ENCODE results near the gene IGFBP5.

The IGFBP5 gene

DNA sequence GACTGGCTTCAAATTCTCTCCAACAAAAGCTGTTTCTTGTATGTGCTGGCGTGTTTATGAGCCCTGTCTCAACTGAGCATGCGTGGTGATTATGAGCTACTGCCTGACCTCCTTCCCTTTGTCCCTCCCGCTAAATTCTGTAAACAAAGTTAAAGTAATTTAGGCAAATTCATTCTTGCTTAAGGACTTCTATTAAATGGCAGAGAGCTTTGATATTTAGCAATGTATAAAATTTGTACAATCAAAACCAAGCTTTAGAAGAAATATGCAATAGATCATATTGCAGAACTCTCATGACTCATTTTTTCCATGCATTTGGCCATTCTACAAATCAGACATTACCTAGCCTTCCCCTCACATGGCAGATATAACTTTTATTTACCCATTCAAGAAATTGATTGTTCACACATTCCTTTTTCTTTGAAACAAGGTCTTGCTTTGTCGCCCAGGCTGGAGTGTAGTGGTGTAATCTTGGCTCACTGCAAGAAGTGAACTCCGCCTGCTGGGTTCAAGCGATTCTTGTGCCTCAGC is 43.9 kb downstream of the IGFBP5 start:
- H3K4me1 ChIP-seq (ENCODE audit: control insufficient read depth, low read length): no peaks in the 10 kb centered on the region
- peaks cover 7% of the 10 kb centered on the region; the same call in 1 of the 2 replicates for H3K27me3 ChIP-seq (ENCODE audit: control insufficient read depth, low read length)
- H3F3A ChIP-seq (ENCODE audit: control insufficient read depth, insufficient read depth): no peaks in the 10 kb centered on the region
- TF ChIP-seq, protein P1, sequence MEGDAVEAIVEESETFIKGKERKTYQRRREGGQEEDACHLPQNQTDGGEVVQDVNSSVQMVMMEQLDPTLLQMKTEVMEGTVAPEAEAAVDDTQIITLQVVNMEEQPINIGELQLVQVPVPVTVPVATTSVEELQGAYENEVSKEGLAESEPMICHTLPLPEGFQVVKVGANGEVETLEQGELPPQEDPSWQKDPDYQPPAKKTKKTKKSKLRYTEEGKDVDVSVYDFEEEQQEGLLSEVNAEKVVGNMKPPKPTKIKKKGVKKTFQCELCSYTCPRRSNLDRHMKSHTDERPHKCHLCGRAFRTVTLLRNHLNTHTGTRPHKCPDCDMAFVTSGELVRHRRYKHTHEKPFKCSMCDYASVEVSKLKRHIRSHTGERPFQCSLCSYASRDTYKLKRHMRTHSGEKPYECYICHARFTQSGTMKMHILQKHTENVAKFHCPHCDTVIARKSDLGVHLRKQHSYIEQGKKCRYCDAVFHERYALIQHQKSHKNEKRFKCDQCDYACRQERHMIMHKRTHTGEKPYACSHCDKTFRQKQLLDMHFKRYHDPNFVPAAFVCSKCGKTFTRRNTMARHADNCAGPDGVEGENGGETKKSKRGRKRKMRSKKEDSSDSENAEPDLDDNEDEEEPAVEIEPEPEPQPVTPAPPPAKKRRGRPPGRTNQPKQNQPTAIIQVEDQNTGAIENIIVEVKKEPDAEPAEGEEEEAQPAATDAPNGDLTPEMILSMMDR (IDR thresholded peaks at IDR 0.05; ENCODE audit: low read depth, low read length, poor library complexity, severe bottlenecking): no peak
- no peak for TF ChIP-seq EZH2phosphoT487 (IDR thresholded peaks at IDR 0.05; ENCODE audit: borderline replicate concordance, low read length)
- H3K27ac ChIP-seq (ENCODE audit: low read depth, low read length): no peak overlapping the region
- no peaks in the 10 kb centered on the region for H3K9me2 ChIP-seq (replicated peaks; ENCODE audit: control insufficient read depth, low read length)
- no peaks in the 10 kb centered on the region for H3K36me3 ChIP-seq (ENCODE audit: control insufficient read depth, low read length)
- no peaks in the 10 kb centered on the region for H4K20me1 ChIP-seq (ENCODE audit: control insufficient read depth, insufficient read depth, low read depth, low read length)
- H3K4me2 ChIP-seq (ENCODE audit: low read length): no peak overlapping the region
- no peaks in the 10 kb centered on the region for H3K79me2 ChIP-seq (ENCODE audit: control insufficient read depth, low read length)
- H3K9me3 ChIP-seq (ENCODE audit: control insufficient read depth, insufficient read depth, low read length): peaks cover 4% of the 10 kb centered on the region; the same call in 1 of the 2 replicates
- no peak overlapping the region for H3K4me3 ChIP-seq (ENCODE audit: low read length)

DNA sequence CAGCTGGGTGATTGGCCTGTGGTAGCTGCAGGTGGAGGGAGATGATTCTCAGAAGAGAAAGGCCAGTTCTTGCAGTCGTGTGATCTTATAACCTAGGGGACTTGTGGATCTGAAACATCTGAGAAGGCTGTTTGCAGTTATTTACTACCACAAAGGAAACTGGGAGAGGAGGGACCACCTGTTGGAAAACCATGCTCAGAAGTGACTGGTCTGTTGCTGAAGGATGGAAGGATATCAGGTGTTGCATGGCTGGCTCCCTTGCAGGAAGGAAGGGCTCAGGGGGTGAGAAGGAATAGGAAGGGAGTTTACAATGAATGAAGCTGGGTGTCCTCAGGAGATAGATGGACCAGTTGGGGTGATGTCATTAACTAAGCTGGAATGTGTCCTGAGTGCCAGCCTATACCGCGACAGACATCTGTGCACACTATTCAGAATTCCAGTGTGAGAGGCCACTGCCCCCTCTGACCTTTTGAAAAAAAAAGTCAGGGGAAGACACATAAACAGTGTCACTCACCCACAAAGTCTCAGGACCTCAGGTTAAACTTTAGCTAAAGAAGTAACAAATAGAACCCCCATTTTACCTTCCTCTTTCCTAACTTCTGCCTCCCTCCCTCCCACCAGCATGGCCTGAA is 44.6 kb downstream of the IGFBP5 start:
- Histone ChIP-seq H3K79me2 (ENCODE audit: control insufficient read depth, low read length) (no peaks in the 10 kb centered on the region), H3K27ac (ENCODE audit: low read depth, low read length) (no peak overlapping the region), H3K4me1 (ENCODE audit: control insufficient read depth, low read length) (no peaks in the 10 kb centered on the region), H4K20me1 (ENCODE audit: control insufficient read depth, insufficient read depth, low read depth, low read length) (no peaks in the 10 kb centered on the region), H3K4me2 (ENCODE audit: low read length) (no peak overlapping the region), H3K27me3 (ENCODE audit: control insufficient read depth, low read length) (peaks cover 7% of the 10 kb centered on the region; the same call in 1 of the 2 replicates), H3K36me3 (ENCODE audit: control insufficient read depth, low read length) (no peaks in the 10 kb centered on the region), H3K9me2 (replicated peaks; ENCODE audit: control insufficient read depth, low read length) (no peaks in the 10 kb centered on the region), H3K4me3 (ENCODE audit: low read length) (no peak overlapping the region), H3F3A (ENCODE audit: control insufficient read depth, insufficient read depth) (no peaks in the 10 kb centered on the region), H3K9me3 (ENCODE audit: control insufficient read depth, insufficient read depth, low read length) (peaks cover 10% of the 10 kb centered on the region; the same call in 1 of the 2 replicates)
- no peak for TF ChIP-seq EZH2phosphoT487 (IDR thresholded peaks at IDR 0.05; ENCODE audit: borderline replicate concordance, low read length)
- TF ChIP-seq, protein P1 (IDR thresholded peaks at IDR 0.05; ENCODE audit: low read depth, low read length, poor library complexity, severe bottlenecking): no peak

DNA sequence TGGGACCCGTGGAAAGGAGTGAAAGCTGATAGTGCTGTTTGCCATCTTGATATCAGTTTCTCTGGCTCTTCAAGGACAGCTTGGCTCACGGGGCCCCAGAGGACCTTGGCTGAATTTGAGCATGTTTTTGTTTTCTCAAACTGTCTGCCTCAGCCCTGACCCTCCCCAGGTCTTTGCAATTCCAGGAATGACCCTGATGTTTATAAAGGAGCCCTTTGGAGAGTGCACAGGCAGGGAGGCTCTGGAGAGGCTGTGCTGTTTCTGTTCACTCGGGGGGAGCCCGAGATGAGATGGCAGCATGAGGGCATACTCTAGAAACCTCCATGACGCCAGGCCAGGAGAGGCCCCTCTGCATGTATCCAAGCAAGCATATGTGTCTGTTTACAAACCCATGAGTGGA is 45.8 kb downstream of the IGFBP5 start:
- Histone ChIP-seq H4K20me1 (ENCODE audit: control insufficient read depth, insufficient read depth, low read depth, low read length) (no peaks in the 10 kb centered on the region), H3K36me3 (ENCODE audit: control insufficient read depth, low read length) (no peaks in the 10 kb centered on the region), H3F3A (ENCODE audit: control insufficient read depth, insufficient read depth) (no peaks in the 10 kb centered on the region), H3K27ac (ENCODE audit: low read depth, low read length) (no peak overlapping the region), H3K4me2 (ENCODE audit: low read length) (no peak overlapping the region), H3K9me2 (replicated peaks; ENCODE audit: control insufficient read depth, low read length) (no peaks in the 10 kb centered on the region), H3K4me1 (ENCODE audit: control insufficient read depth, low read length) (peaks cover 6% of the 10 kb centered on the region), H3K9me3 (ENCODE audit: control insufficient read depth, insufficient read depth, low read length) (peaks cover 15% of the 10 kb centered on the region; the same call in 1 of the 2 replicates), H3K27me3 (ENCODE audit: control insufficient read depth, low read length) (peaks cover 7% of the 10 kb centered on the region; the same call in 1 of the 2 replicates), H3K4me3 (ENCODE audit: low read length) (no peak overlapping the region), H3K79me2 (ENCODE audit: control insufficient read depth, low read length) (no peaks in the 10 kb centered on the region)
- no peak for TF ChIP-seq EZH2phosphoT487 (IDR thresholded peaks at IDR 0.05; ENCODE audit: borderline replicate concordance, low read length)
- TF ChIP-seq, protein P1 (IDR thresholded peaks at IDR 0.05; ENCODE audit: low read depth, low read length, poor library complexity, severe bottlenecking): no peak

Measured in DOHH2 (cell line).